GM12878 (cell line): Measurements from ENCODE around the gene DNAAF8. TPM values are rescaled to one million over a fixed set of nuclear protein-coding genes. Genes with fewer than 3 reads are reported as not detected.

Experiments
- ATAC-seq: fragments of 200-7000 bp; cut with Tn5 transposase; 3 replicates; pipeline ENCODE4 v1.9.1; 2020; ENCODE audit warnings: mild to moderate bottlenecking, moderate library complexity
- BruUV-seq: library from RNA; stranded (reverse); fragments of 400-500 nt; replicated peaks from 2 replicates; lab custom pipeline; 2021; lab: Mats Ljungman, UMichigan
- CTCF ChIA-PET: fragments of 300-600 bp; sonication (Branson Sonifier 250); formaldehyde crosslinking; extraction: SDS; loops from one replicate; lab custom pipeline; 2021; ENCODE audit warnings: inconsistent platforms; lab: Yijun Ruan, JAX
- POLR2A ChIA-PET: fragments of 350-600 bp; formaldehyde crosslinking; extraction: SDS; loops from one replicate; lab custom pipeline; 2021; ENCODE audit warnings: inconsistent platforms; lab: Charles Lee
- RAD21 ChIA-PET: fragments of 300-600 bp; sonication (Branson Sonifier 250); formaldehyde crosslinking; loops from one replicate; lab custom pipeline; 2023; ENCODE audit warnings: antibody characterized with exemption; ENCODE audit not compliant: unreplicated experiment; lab: Charles Lee
- SMC1A ChIA-PET: fragments of 300-600 bp; sonication (Branson Sonifier 250); formaldehyde crosslinking; loops from one replicate; lab custom pipeline; 2023; ENCODE audit not compliant: unreplicated experiment, uncharacterized antibody; lab: Charles Lee
- DNase-seq: peaks from one replicate; pipeline ENCODE4 v3.0.0-alpha.2; 2011; ENCODE audit warnings: low read depth, low spot score
- FAIRE-seq: peaks from 3 replicates; lab custom pipeline; 2011; peaks lifted over from hg19 to GRCh38; lab: Jason Lieb, UNC
- H2AFZ ChIP-seq: 2 replicates; pipeline ENCODE4 v1.6.0; 2011; ENCODE audit warnings: low read depth, low read length, control low read depth; ENCODE audit not compliant: control insufficient read depth
- H3K27ac ChIP-seq: 2 replicates; pipeline ENCODE4 v1.5.1; 2011; ENCODE audit warnings: control low read depth; ENCODE audit not compliant: control insufficient read depth, insufficient read depth
- H3K27me3 ChIP-seq, 2 experiments: replicated peaks in 1 of 2; 2 replicates each; pipeline versions ENCODE4 v1.6.0 to v1.6.1; 2011; ENCODE audit warnings: low read length in 1 of 2; ENCODE audit not compliant: control insufficient read depth in 2 of 2, insufficient read depth in 2 of 2
- H3K36me3 ChIP-seq, 2 experiments: 2 replicates each; pipeline ENCODE4 v1.5.1; 2011; ENCODE audit warnings: low read length in 1 of 2; ENCODE audit not compliant: control insufficient read depth in 2 of 2, insufficient read depth in 2 of 2
- H3K4me1 ChIP-seq: 2 replicates; pipeline ENCODE4 v1.6.1; 2011; ENCODE audit warnings: mild to moderate bottlenecking, low read length, moderate library complexity, mixed read lengths; ENCODE audit not compliant: control insufficient read depth, insufficient read depth
- H3K4me2 ChIP-seq: 2 replicates; pipeline ENCODE4 v1.6.0; 2011; ENCODE audit warnings: control low read depth; ENCODE audit not compliant: control insufficient read depth, insufficient read depth
- H3K4me3 ChIP-seq: fragments of 200-600 bp; sonication (generic); 2 replicates; pipeline ENCODE4 v1.5.1; 2016
- H3K79me2 ChIP-seq: 2 replicates; pipeline ENCODE4 v1.6.0; 2011; ENCODE audit warnings: low read length; ENCODE audit not compliant: control insufficient read depth, insufficient read depth
- H3K9ac ChIP-seq: 2 replicates; pipeline ENCODE4 v1.8.0; 2011; ENCODE audit warnings: low read length, control low read depth, mixed read lengths; ENCODE audit not compliant: control insufficient read depth, insufficient read depth
- H3K9me3 ChIP-seq: replicated peaks from 3 replicates; pipeline ENCODE4 v1.5.1; 2011; ENCODE audit warnings: mild to moderate bottlenecking, low read length; ENCODE audit not compliant: control insufficient read depth, insufficient read depth
- H4K20me1 ChIP-seq: 2 replicates; pipeline ENCODE4 v1.6.0; 2011; ENCODE audit not compliant: control insufficient read depth, insufficient read depth
- MYC ChIP-seq: IDR thresholded peaks from 2 replicates; pipeline ENCODE4 v1.6.1; 2011; ENCODE audit warnings: mild to moderate bottlenecking, low read length, moderate library complexity, inconsistent platforms; ENCODE audit not compliant: insufficient read depth, insufficient replicate concordance, insufficient read length, severe bottlenecking
- RELB ChIP-seq: fragments of 450-650 bp; IDR thresholded peaks from 2 replicates; pipeline ENCODE4 v1.6.1; 2017; ENCODE audit warnings: low read depth, mild to moderate bottlenecking, moderate library complexity
- SREBF1 ChIP-seq: IDR thresholded peaks from 2 replicates; pipeline ENCODE4 v1.6.1; 2012; ENCODE audit warnings: mild to moderate bottlenecking, low read length
- TBL1XR1 ChIP-seq: IDR thresholded peaks from 2 replicates; pipeline ENCODE4 v1.6.1; 2012; ENCODE audit warnings: low read depth, low read length, improper control_type of control experiment
- ZBTB11 ChIP-seq: fragments of 450-650 bp; formaldehyde crosslinking; IDR thresholded peaks from 2 replicates; pipeline ENCODE4 v1.5.0; 2022; ENCODE audit warnings: mild to moderate bottlenecking, missing genetic modification characterization
- WGBS: methylation state at CpG from one replicate; pipeline ENCODE4 v1.1.6; 2016; ENCODE audit warnings: low lambda C conversion rate; ENCODE audit not compliant: insufficient replicate concordance, insufficient coverage; ENCODE audit errors: missing lambda C conversion rate; 5-methylcytosine and 5-hydroxymethylcytosine counted together
- in situ Hi-C: fragments of 300-500 bp; cut with MboI; formaldehyde crosslinking; loops from 9 replicates; pipeline ENCODE4 v1.14.3; 2018; ENCODE audit warnings: mixed read lengths
- intact Hi-C: fragments of 100-400 bp; cut with micrococcal nuclease; formaldehyde crosslinking; loops from one replicate; pipeline ENCODE4 v1.14.2; 2022; ENCODE audit not compliant: unreplicated experiment
- polyA plus RNA-seq, 11 experiments: library from polyadenylated mRNA; depleted of rRNA in 4 of 11; unstranded in 6 of 11; stranded (reverse) in 5 of 11; fragments of >200 nt; fragmentation: Nextera tagmentation in 4 of 11; fragmentation: Illumina TruSeq in 1 of 11; extraction: Ambion mirVana in 4 of 11; extraction: Trizol in 1 of 11; gene quantifications; 1 replicate in 1 of 11; 2 replicates in 10 of 11; pipeline versions ENCODE4 v1.2.1 to v1.2.3, GENCODE V29; 2011 to 2016; ENCODE audit warnings: inconsistent platforms in 2 of 11, missing spikeins in 2 of 11, low read depth in 1 of 11
- total RNA-seq, 4 experiments: library from RNA; depleted of rRNA in 3 of 4; stranded (reverse); fragments of >200 nt in 3 of 4; fragmentation: Illumina TruSeq in 1 of 4; extraction: Trizol in 1 of 4; gene quantifications; 2 replicates each; pipeline versions ENCODE4 v1.2.1 to v1.2.3, GENCODE V29; 2013 to 2021
- TF ChIP-seq, protein P1 (sequence below): IDR thresholded peaks from 2 replicates; pipeline ENCODE4 v1.6.1; 2012; ENCODE audit warnings: low read depth, low read length, improper control_type of control experiment

Gene DNAAF8
- total and polyA plus RNA-seq, 10 of the 15 experiments (the other 5 are each of a cell fraction or from before 2014, with no cell fraction given): 0.01 to 0.78 (median 0.22) TPM; not detected in 2

DNA sequence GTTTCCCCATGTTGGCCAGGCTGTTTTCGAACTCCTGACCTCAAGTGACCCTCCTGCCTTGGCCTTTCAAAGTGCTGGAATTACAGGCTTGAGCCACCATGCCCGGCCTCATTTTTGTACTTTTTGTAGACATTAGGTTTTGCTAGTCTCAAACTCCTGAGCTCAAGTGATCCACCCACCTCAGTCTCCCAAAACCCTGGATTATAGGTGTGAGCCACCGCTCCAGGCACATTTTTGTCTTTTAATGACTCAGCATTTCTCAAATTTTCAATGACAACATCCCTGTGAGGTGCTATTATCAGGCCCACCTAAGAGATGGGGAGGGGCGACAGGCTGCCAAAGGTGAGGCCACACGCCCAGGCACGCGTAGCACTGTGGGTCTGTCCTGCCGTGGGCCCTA, 52.7 kb downstream of the DNAAF8 start:
- no peak overlapping the region for H3K4me2 ChIP-seq
- POLR2A ChIA-PET: no interaction called here

More for the DNA sequence above, 52.7 kb downstream of the DNAAF8 start:
- TF ChIP-seq MYC: no peak
- TF ChIP-seq ZBTB11 (CRISPR knock-in tag): no peak
- TF ChIP-seq TBL1XR1: no peak
- TF ChIP-seq RELB: no peak
- TF ChIP-seq SREBF1: no peak
- TF ChIP-seq, protein P1, sequence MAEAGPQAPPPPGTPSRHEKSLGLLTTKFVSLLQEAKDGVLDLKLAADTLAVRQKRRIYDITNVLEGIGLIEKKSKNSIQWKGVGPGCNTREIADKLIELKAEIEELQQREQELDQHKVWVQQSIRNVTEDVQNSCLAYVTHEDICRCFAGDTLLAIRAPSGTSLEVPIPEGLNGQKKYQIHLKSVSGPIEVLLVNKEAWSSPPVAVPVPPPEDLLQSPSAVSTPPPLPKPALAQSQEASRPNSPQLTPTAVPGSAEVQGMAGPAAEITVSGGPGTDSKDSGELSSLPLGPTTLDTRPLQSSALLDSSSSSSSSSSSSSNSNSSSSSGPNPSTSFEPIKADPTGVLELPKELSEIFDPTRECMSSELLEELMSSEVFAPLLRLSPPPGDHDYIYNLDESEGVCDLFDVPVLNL: no peak
- TF ChIP-seq, all 136 proteins: peak for 0
- SMC1A ChIA-PET: no interaction called here
- no peaks in the 10 kb centered on the region for H3K36me3 ChIP-seq
- no TSS peak for BruUV-seq
- no peak overlapping the region for H3K27ac ChIP-seq
- CTCF ChIA-PET: no interaction called here
- no peaks in the 10 kb centered on the region for H3K9me3 ChIP-seq
- no peak overlapping the region for H2AFZ ChIP-seq
- intact Hi-C loops (no loop called here), in situ Hi-C loops (no loop called here)
- DNase-seq: no peak
- no peaks in the 10 kb centered on the region for H4K20me1 ChIP-seq
- H3K27me3 ChIP-seq: no peaks in the 10 kb centered on the region
- no peaks in the 10 kb centered on the region for H3K4me1 ChIP-seq
- no peak for ATAC-seq
- 62% methylated on average over 8 of the region's 8 CpGs for WGBS
- H3K4me3 ChIP-seq: no peak overlapping the region
- no peak for FAIRE-seq
- RAD21 ChIA-PET: no interaction called here
- no peak overlapping the region for H3K9ac ChIP-seq
- H3K79me2 ChIP-seq: no peaks in the 10 kb centered on the region
